GM12874 (cell line): ENCODE results near the gene GNB3.

ENCODE experiments used
- CTCF ChIP-seq: IDR thresholded peaks from 2 replicates; pipeline ENCODE4 v1.5.1; 2011; ENCODE audit warnings: low read depth, mild to moderate bottlenecking, control low read depth, low read length, moderate library complexity; ENCODE audit not compliant: insufficient read depth

The GNB3 gene

GRCh38 chr12:6891646-6892001 is 50.9 kb downstream of the GNB3 start:
- TF ChIP-seq CTCF = no peak

- TF ChIP-seq CTCF = no peak
These were observed 53.6 kb downstream of the GNB3 start for GRCh38 chr12:6894321-6894720.
